RPMI7951 (cell line): ENCODE measurements around the gene DNHD1. TPM values are rescaled to one million over a fixed set of nuclear protein-coding genes. Genes with fewer than 3 reads are reported as not detected.

ENCODE experiments used
- DNase-seq: peaks from one replicate; pipeline ENCODE4 v3.0.0-alpha.2; 2012; ENCODE audit warnings: low read depth
- total RNA-seq: library from RNA; depleted of rRNA; stranded (reverse); fragments of >200 nt; shearing (Covaris generic); gene quantifications from 2 replicates; pipeline ENCODE4 v1.2.3, GENCODE V29; 2014

Gene DNHD1
- total RNA-seq, 1 experiment from 2014 or later = 1.7 TPM

DNA sequence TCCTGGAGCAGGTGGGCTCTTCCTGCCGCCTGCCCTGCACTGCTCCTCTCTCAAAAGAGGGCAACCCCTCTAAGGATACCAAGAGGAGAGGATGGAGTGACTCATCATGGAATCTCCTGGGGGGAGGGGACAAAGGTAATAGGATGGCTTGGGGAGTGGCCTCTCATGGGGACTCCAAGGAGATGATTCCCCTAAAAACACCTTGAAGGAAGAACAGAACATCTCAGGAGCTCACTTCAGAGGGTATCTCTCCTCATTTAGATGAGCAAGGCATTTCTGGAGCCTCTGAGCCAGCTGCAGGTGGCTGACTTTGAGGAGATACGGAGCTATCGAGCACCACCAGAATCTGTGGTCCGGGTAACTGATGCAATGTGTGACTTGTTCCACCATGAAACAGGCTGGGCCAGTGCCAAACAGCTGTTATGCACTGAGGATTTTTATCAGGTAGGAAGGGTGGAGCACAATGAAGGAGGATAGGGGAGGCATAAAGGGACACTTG, 66.1 kb downstream of the DNHD1 start:
- no peak for DNase-seq

DNA sequence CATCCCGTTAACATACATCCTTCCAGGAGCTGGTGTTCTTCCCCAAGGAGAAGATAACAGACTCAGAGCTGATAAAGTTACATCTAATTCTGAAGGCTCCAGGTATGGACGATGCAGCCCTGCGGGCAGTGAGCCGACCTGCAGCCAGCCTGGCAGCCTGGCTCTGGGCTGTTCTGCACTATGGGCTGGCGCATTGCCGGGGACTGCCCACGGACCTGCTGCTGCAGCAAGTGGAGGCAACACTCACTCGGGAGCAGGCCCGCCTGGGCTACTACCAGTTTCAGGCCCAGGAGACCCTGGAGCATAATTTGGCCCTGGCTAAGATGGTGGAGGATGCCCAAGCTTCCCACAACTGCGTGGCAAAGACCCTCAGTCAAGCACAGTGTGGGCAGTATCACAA, 66.6 kb downstream of the DNHD1 start:
- no peak for DNase-seq

DNA sequence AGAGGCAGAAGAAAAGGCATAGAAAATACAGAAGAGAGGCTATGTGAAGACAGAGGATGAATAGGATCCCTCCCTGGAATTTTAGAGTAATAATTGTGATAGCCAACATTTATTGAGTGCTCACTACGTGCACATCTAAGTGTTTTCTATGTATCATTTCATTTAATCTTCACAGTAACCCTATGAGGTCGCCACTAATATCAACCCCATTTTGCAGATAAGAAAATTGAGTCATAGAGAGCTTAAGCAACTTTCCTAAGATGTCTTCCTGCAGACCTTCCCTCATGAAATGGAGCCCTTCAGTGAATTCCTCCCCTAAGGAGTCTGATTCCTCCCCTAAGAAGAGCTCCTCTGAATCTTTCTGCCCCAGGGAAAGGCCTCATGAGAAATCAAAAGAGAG, 68.2 kb downstream of the DNHD1 start:
- DNase-seq = no peak

GRCh38 chr11:6565988-6566703, 69.1 kb downstream of the DNHD1 start:
- DNase-seq = no peak

DNA sequence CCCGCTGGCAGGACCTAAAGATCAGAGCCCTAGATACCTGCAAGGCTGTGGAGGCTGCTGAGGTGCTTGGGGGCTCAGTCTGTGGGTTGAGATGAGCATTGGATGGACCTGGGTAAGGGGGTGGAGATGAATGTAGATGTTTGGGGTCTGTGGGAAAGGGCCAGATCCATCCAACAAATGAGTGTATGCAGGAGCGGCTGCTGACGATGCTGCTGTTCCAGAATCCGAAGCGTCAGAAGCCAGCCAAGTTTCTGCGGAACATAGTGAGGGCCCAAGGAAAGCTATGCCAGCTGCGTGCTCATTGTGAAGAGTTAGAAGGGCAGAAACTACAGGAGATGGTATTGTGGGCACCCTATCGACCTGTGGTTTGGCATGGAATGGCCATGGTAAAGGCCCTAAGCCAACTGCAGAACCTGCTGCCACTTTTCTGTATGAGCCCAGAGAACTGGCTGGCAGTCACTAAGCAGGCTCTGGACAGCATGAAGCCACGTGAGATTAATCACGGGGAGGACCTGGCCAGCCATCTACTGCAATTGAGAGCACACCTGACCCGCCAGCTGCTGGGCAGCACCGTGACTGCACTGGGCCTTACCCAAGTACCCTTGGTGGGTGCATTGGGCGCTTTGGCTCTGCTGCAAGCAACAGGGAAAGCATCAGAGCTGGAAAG, 69.8 kb downstream of the DNHD1 start:
- DNase-seq = no peak

GRCh38 chr11:6567371-6567745, 70.3 kb downstream of the DNHD1 start:
- DNase-seq = no peak

GRCh38 chr11:6568191-6568918, 71.3 kb downstream of the DNHD1 start:
- peak; percentile 50 for DNase-seq

DNA sequence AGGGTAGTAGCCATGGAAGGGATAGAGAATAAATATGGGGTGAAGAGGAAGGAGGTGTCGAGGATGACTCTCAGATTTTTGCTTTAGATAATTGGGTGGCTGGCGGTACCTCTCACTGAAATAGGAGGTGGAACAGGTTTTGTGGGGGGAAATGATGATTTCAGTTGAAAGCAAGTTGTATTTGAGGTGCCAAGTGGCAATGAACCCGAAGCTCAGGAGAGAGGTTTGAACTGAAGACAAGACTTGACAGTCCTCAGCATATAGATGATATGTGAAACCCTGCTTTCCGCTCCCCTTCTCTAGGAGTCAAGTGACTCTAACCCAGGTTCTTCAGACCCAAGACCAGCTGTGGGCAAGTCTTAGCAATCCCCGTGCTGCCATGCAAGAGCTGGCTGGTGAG, 72.6 kb downstream of the DNHD1 start:
- DNase-seq = no peak

- DNase-seq = no peak
Measured at GRCh38 chr11:6570691-6571427, 73.8 kb downstream of the DNHD1 start.

DNA sequence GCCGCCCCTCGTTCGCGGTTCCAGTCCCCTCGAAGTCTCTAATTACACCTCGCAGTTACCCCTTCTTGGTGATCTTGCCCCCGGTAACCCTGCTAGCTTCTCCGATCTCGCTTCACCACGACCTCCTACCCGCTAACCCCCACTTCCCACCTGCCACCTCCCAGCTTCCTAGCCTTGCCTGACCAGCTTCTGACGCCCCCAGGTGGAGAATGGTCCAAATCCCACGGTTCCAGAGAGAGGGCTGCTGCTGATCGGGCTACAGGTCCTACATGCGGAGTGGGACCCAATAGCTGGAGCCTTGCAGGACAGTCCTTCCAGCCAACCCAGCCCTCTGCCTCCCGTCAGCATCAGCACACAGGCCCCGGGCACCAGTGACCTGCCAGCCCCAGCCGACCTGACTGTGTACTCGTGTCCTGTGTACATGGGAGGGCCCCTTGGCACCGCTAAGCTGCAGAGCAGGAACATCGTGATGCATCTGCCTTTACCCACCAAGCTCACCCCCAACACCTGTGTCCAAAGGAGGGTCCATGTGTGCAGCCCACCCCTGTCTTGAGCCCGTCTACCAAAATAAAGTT, 74.4 kb downstream of the DNHD1 start:
- DNase-seq = no peak

DNA sequence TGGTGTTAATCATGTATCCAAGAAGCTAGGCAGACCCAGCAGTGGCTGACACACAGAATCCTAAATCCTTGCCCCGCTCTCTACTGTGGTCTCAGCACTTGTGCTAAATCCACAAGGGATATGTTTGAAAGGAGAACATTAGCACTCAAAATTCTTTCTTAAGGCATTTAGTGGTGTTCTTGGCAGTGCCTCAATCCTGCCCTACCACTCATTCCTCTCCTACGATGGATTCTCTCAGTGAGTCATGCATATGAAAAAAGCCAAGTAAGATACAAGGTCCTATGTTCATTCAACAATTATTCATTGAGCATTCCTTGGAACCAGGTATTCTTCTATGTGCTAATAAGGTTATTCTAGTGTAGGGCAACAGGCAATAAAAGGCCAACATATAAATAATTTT, 75.1 kb downstream of the DNHD1 start:
- peak; percentile 29 for DNase-seq

DNA sequence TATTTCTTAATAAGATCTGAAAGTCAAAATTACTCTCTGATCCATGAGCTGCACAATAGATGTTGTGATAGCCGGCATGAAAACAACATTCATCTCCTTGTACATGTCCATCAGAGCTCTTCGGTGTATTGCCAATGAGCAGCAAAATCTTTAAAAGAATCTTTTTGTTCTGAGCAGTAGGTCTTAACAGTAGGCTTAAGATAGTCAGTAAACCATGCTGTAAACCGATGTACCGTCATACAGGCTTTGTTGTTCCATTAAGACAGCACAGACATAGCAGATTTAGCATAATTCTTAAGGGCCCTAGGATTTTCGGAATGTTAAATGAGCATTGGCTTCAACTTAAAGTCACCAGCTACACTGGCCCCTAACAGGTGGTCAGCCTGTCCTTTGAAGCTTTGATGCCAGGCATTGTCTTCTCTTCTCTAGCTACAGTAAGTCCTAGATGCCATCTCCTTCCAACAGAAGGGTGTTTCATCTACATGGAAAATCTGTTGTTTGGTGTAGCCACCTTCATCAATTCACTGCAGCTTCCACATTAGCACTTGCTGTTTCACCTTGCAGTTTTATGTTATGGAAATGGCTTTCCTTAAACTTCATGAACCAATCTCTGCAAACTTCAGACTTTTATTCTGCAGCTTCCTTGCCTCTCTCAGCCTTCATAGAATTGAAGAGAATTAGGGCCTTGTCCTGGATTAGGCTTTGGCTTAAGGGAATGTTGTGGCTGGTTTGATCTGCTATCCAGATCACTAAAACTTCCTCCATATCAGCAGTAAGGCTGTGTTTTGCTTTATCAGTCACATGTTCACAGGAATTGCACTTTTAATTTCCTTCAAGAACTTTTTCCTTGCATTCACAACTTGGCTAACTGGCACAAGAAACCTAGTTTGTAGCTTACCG, 78.0 kb downstream of the DNHD1 start:
- no peak for DNase-seq

DNA sequence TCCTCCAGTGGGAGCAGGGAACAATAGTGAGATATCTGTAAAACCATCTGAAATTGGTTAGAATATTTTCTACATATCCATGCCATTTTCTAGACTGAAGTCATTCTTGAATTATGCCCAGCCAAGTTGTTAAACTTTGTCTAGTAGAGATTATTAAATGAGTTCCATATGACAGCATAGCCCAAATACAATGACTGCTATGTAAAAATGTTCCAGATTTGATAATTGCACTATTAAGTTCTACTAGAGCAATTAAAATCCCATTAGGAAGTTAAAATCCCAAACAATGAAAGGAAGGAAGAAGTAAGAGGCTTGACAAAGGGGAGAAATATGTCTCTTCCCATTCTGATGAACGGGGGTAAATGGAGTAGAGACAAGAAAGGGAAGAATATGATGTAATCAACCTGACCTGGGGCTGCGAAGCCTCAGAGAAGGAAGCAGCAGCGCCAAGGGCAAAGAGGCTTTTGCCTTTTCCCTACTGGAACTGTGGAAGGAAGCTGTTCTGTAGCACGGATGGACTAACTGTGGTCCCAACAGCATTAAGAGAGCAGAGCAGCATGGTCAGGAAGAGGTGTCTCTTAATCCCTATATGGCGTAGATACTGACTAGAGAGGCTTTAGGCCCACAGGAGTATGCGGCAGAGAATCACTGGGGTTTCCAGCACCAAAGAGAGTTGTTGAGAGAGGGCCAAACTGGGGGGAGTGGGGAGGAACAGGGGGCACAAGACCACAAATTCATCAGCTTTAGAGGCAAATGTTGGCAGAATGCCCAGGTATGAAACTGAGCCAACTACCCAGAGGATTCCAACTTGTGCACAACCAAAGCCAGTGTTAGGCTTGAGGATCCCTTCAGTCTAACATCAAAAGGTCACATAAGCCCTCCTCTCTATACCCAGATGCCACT, 79.6 kb downstream of the DNHD1 start:
- peak; percentile 61 for DNase-seq

GRCh38 chr11:6578134-6578533, 81.1 kb downstream of the DNHD1 start:
- DNase-seq = no peak

DNA sequence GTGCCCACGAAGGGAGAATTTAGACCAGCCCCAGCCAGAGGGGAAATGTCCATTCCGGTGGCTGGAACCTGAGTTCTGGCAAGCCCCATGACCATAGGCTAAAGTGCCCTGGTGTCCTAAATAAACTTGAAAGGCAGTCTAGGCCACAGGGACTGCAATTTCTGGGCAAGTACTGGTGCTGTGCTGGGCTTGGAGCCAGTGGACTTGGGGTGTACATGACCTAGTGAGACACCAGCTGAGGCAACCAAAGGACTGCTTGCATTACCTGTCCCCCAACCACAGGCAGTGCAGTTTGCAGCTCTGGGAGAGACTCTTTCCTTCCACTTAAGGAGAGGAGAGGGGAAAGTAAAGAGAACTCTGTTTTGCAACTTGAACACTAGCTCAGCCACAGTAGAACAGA, 82.6 kb downstream of the DNHD1 start:
- DNase-seq = no peak

GRCh38 chr11:6583584-6583983, 86.5 kb downstream of the DNHD1 start:
- no peak for DNase-seq

DNA sequence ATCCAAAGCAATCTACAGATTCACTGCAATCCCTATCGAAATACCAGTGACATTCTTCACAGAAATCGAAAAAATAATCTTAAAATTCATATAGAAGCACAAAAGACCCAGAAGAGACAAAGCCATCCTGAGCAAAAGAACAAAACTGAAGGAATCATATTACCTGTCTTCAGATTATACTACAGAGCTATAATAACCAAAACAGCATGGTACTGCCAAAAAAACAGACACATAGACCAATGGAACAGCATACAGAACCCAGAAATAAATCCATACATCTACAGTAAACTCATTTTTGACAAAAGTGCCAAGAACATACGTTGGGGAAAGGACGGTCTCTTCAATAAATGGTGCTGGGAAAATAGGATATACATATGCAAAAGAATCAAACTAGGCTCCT, 87.4 kb downstream of the DNHD1 start:
- no peak for DNase-seq

- no peak for DNase-seq
Measured at GRCh38 chr11:6586434-6587359, 89.6 kb downstream of the DNHD1 start.
